ENCODE results near the gene INPP5K.
"Not testable (repeated sequence)": the region's sequence is repeated elsewhere in the genome, so short reads cannot be mapped to it uniquely, and the experiment has no call there.

The INPP5K gene

GRCh38 chr17:1516388-1517161 is at the start of gene INPP5K:
Gene INPP5K (minus strand): TSS chr17:1516612. CDS start chr17:1516499, 113 bp downstream.
- DNase-seq (ENCODE audit: low spot score), result peak; percentile 93

GRCh38 chr17:1565877-1566276 is 49.5 kb upstream of the INPP5K start:
- DNase-seq (ENCODE audit: low spot score), result no peak

- no peak for DNase-seq (ENCODE audit: low spot score)
Measured at GRCh38 chr17:1563786-1564613, 47.6 kb upstream of the INPP5K start.

GRCh38 chr17:1563471-1563785 is 47.0 kb upstream of the INPP5K start:
- not testable (repeated sequence) for DNase-seq (ENCODE audit: low spot score)

GRCh38 chr17:1562176-1562643 is 45.8 kb upstream of the INPP5K start:
- peak; percentile 33 for DNase-seq (ENCODE audit: low spot score)

GRCh38 chr17:1561420-1562175 is 45.2 kb upstream of the INPP5K start:
- peak; percentile 53 for DNase-seq (ENCODE audit: low spot score)

- DNase-seq (ENCODE audit: low spot score), result no peak
Measured at GRCh38 chr17:1560858-1561355, 44.5 kb upstream of the INPP5K start.

- no peak for DNase-seq (ENCODE audit: low spot score)
Measured at GRCh38 chr17:1560101-1560857, 43.9 kb upstream of the INPP5K start.

- DNase-seq (ENCODE audit: low spot score), result no peak
Measured at GRCh38 chr17:1559047-1560043, 42.9 kb upstream of the INPP5K start.

- DNase-seq (ENCODE audit: low spot score), result no peak
Measured at GRCh38 chr17:1558401-1558800, 42.0 kb upstream of the INPP5K start.

GRCh38 chr17:1557355-1558095 is 41.1 kb upstream of the INPP5K start:
- no peak for DNase-seq (ENCODE audit: low spot score)

GRCh38 chr17:1555651-1556471 is 39.4 kb upstream of the INPP5K start:
- DNase-seq (ENCODE audit: low spot score), result no peak

GRCh38 chr17:1554751-1555540 is 38.5 kb upstream of the INPP5K start:
- DNase-seq (ENCODE audit: low spot score), result no peak

GRCh38 chr17:1553354-1554266 is 37.2 kb upstream of the INPP5K start:
- no peak for DNase-seq (ENCODE audit: low spot score)

- no peak for DNase-seq (ENCODE audit: low spot score)
Measured at GRCh38 chr17:1552932-1553331, 36.5 kb upstream of the INPP5K start.

- DNase-seq (ENCODE audit: low spot score), result no peak
Measured at GRCh38 chr17:1551741-1552140, 35.3 kb upstream of the INPP5K start.

- no peak for DNase-seq (ENCODE audit: low spot score)
Measured at GRCh38 chr17:1548032-1548431, 31.6 kb upstream of the INPP5K start.
